GM13977 (cell line): ENCODE measurements around the gene STARD7.

Experiments used
- DNase-seq: peaks from one replicate; pipeline ENCODE4 v3.0.0; 2012; ENCODE audit warnings: low spot score
- in situ Hi-C: fragments of 300-500 bp; cut with MboI; formaldehyde crosslinking; loops from one replicate; pipeline ENCODE4 v1.12.0; 2022; ENCODE audit warnings: low sequenced_read_pairs, low pct_unique_long_range_greater_than_20kb, mixed read lengths, inconsistent platforms; ENCODE audit not compliant: unreplicated experiment
- TF ChIP-seq, protein P1 (sequence below): IDR thresholded peaks from 2 replicates; pipeline ENCODE4 v1.5.1; 2012; ENCODE audit warnings: mild to moderate bottlenecking, control low read depth; ENCODE audit not compliant: insufficient read depth; ENCODE audit errors: extremely low read depth, missing control alignments

STARD7 gene

DNA sequence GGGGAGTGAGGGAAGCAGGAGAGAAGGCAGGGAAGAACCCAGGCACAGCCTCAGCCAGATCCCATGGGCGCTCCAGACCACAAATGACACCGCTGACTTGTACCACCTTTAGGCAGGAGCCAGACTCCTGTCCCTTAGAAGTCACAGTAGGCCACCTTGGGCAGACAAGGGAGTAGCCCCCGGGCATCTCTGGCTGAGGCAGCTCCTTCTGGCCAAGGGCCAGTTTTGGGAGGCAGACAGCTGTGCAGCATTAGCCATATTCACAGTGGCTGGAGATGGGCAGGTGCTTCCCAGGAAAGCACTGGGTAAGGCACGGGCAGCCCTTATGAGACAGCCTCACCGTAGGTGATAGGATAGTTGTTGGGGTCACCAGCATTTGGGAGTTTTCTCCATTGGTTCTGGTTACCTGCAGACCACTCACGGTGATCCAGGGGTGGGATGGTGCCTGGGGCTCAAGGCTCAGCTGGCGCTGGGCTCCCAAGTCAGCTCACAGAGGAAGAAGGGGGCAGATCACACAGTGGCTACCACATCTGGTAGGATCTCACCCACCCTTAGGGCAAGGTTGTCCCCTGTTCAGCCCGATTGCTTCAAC is 72.4 kb downstream of the STARD7 start:
- in situ Hi-C loops: no loop called here
- DNase-seq: no peak
- TF ChIP-seq, protein P1, sequence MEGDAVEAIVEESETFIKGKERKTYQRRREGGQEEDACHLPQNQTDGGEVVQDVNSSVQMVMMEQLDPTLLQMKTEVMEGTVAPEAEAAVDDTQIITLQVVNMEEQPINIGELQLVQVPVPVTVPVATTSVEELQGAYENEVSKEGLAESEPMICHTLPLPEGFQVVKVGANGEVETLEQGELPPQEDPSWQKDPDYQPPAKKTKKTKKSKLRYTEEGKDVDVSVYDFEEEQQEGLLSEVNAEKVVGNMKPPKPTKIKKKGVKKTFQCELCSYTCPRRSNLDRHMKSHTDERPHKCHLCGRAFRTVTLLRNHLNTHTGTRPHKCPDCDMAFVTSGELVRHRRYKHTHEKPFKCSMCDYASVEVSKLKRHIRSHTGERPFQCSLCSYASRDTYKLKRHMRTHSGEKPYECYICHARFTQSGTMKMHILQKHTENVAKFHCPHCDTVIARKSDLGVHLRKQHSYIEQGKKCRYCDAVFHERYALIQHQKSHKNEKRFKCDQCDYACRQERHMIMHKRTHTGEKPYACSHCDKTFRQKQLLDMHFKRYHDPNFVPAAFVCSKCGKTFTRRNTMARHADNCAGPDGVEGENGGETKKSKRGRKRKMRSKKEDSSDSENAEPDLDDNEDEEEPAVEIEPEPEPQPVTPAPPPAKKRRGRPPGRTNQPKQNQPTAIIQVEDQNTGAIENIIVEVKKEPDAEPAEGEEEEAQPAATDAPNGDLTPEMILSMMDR: no peak

DNA sequence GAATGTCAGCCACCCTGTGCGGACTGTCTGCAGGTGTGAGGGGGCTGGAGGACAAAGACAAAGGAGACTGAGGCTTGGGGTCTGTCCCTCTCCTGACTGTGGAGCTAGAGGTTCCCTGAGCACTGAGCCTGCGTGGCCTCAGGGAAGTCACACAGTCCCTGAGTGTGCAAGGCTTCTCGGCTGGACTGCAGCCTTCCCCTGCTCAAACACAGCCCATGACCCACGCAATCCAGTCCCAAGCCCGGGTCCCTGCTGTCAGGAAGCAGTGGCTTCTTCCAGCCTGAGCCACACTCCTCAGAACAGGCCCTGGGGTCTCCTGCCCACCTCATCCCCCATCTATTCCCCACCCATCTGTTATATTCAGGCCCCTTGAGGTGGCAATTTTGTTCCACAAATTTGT is 73.0 kb downstream of the STARD7 start:
- TF ChIP-seq, protein P1: no peak
- in situ Hi-C loops: no loop called here
- DNase-seq: no peak

DNA sequence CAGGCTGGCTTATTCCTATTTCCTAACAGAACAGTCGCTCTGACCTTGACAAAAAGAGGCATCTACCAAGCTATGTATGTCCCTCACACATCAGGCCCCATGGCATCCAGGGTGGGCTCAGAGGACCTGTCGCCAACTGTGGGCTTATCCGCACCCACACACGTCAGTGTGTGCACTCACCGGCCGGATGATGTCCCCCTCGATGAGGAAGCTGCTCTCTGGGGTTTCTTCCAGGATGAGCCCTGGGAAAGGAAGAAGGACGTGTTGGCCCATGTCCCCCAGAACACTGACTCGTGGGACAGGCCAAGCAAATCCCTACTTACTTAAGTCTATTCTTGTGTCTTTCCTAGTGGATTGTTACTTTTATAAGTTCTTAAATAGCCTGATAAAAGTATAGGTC is 73.5 kb downstream of the STARD7 start:
- TF ChIP-seq, protein P1: no peak
- no peak for DNase-seq
- in situ Hi-C loops: no loop called here
